Superior temporal gyrus (tissue), 1 donor: Measurements from ENCODE around the gene CCDC60.
"Not testable (repeated sequence)": the region's sequence is repeated elsewhere in the genome, so short reads cannot be mapped to it uniquely, and the experiment has no call there.

Experiments
- DNase-seq: peaks from one replicate; pipeline ENCODE4 v3.0.0-alpha.2; 2016; ENCODE audit errors: extremely low spot score

CCDC60 gene

GRCh38 chr12:119338593-119339363, 4.2 kb downstream of the CCDC60 start:
- DNase-seq = no peak

- no peak for DNase-seq
Measured at GRCh38 chr12:119340578-119340977, 6.0 kb downstream of the CCDC60 start.

- no peak for DNase-seq
Measured at GRCh38 chr12:119341020-119341419, 6.5 kb downstream of the CCDC60 start.

DNA sequence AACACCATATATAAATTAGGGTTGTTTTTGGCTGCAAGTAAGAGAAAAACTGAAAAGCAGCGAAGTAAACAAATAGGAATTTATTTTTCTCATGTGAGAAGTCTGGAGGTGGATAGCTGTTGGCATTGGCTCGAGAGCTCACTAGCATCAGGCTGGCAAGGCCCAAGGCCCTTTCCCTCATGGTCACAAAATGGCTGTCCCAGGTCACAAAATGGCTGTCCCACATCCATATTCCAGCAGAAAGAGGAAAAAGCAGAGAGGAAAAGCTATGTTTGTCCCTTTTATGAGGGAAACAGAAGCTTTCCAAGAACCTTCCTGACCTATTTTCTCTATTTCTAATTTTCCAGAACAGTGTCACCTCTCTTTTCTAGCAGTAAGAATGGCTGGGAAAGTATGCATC, 7.5 kb downstream of the CCDC60 start:
- no peak for DNase-seq

GRCh38 chr12:119343130-119343529, 8.6 kb downstream of the CCDC60 start:
- DNase-seq = peak; percentile 33

DNA sequence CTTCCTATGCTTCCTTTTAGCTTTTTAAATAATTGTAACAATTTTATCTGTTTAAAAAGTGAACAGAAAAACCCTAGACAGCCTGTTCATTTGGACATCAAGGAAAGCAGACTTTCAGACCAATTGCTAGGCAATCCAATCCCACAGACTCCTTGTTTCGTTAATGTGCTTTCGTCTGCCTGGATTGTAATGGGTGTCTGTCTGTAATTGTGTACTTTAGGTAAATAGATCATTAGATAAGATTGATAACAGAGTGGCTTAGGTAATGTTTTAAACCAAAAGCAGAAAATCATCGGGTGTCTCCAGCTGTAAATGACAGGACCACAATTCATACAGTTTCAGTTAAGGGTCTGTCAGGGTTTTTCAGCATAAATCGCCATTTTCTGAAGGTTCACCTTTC, 19.6 kb downstream of the CCDC60 start:
- DNase-seq = no peak

GRCh38 chr12:119360366-119360765, 25.8 kb downstream of the CCDC60 start:
- DNase-seq = not testable (repeated sequence)

DNA sequence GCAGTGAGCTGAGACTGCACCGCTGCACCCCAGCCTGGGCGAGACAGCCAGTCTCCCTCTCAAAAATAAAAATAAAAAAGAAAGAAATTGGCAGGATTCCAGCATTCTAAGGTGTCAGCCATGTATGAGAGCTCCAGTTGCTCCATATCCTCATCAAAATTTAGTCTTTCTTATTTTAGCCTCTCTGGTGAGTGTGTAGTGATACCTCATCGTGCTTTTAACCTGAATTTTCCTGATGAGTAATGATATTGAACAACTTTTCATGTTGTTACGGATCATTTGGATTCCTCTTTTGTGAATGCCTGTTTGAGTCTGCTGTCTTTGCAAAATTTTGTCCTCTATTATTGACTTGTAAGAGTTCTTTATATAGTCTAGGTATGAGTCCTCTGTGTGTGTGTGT, 28.5 kb downstream of the CCDC60 start:
- DNase-seq = no peak

DNA sequence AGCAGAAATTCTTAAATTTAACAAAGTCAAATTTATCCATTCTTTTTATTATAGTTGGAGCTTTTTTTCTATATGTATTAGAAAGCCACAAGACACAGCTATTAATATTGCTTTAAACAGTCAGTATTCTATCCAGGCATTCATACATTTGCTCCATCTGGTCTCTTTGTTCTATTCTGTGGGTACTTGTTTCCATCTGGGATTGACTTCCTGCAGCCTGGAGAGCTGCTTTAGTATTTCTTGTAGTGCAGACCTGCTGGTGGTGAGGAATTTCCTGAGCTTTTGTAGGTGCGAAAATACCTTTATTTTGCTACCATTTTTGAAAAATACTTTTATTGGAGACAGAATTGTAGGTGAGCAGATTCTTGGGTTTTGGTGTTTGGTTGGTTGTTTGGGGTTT, 29.0 kb downstream of the CCDC60 start:
- DNase-seq = no peak

- DNase-seq = no peak
Measured at GRCh38 chr12:119365451-119365850, 30.9 kb downstream of the CCDC60 start.

GRCh38 chr12:119366007-119366406, 31.5 kb downstream of the CCDC60 start:
- no peak for DNase-seq

- DNase-seq = no peak
Measured at GRCh38 chr12:119369161-119369560, 34.6 kb downstream of the CCDC60 start.

- DNase-seq = no peak
Measured at GRCh38 chr12:119369907-119370546, 35.5 kb downstream of the CCDC60 start.

- DNase-seq = no peak
Measured at GRCh38 chr12:119372540-119372939, 38.0 kb downstream of the CCDC60 start.

DNA sequence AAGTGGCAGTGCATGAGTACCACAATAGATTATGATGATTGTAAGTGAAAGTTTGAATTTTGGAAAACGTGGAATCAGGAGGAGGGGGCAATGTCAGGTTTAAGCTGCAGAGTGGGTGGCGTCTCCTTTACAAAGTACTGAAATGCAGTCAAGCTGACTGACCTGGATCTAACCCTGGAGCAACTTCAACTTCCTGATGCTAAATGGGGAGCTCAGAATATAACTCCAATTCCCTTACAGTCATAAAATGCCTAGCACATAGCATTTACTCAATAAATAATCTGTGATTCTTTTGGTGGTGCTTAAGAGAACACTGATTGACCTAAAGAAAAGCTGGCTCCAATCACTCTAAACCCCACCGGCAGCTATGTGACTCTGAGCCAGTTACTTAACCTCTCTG, 38.5 kb downstream of the CCDC60 start:
- no peak for DNase-seq

- DNase-seq = no peak
Measured at GRCh38 chr12:119373666-119374065, 39.1 kb downstream of the CCDC60 start.

DNA sequence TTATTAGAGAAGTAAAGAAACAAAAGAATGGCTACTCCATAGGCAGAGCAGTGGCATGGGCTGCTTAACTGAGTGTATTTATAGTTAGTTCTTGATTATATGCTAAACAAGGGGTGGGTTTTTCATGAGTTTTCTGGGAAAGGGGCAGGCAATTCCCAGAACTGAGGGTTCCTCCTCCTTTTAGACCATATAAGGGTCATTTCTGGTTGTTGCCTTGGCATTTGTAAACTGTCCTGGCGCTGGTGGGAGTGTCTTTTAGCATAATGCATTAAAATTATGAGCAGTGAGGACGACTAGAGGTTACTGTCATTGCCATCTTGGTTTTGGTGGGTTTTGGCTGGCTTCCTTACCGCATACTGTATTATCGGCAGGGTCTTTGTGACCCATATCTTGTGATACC, 40.1 kb downstream of the CCDC60 start:
- DNase-seq = no peak

DNA sequence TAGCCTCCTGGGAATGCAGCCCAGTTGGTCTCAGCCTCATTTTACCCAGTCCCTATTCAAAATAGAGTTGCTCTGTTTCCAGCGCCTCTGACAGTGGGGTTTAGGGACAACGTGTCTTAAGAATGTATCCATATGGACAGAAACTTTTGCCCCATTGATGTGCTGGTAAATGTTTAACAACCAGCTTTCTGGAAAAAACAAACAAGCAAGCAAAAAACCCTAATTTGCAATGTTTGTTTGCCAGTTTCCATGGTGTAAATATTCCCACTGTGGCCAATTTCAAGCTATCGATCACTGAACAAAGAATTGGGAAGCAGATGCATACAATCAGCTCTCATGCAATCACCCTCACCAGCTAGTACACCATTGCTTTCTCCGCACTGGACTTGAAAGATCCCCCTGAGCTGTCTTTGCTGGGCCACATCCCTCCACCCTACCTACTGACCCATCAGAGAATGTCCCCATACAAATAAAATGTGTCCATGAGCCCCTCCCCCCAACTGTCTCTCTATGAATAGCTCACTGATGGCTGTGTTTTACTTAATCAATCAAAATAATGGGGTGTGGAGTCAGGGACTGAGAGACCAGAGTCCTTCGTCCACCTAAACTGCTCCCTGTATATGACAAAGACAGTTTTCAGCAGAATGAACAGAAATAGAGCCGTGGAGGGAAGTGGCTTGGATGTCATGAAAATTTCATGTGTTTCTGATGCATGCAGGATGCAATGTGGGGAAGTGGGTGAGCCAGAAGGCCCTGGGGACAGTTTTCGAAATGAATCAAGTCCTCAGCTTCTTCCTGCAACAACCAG, 40.8 kb downstream of the CCDC60 start:
- DNase-seq = peak; percentile 27

- no peak for DNase-seq
Measured at GRCh38 chr12:119375883-119376190, 41.3 kb downstream of the CCDC60 start.

GRCh38 chr12:119378903-119379302, 44.4 kb downstream of the CCDC60 start:
- DNase-seq = no peak

DNA sequence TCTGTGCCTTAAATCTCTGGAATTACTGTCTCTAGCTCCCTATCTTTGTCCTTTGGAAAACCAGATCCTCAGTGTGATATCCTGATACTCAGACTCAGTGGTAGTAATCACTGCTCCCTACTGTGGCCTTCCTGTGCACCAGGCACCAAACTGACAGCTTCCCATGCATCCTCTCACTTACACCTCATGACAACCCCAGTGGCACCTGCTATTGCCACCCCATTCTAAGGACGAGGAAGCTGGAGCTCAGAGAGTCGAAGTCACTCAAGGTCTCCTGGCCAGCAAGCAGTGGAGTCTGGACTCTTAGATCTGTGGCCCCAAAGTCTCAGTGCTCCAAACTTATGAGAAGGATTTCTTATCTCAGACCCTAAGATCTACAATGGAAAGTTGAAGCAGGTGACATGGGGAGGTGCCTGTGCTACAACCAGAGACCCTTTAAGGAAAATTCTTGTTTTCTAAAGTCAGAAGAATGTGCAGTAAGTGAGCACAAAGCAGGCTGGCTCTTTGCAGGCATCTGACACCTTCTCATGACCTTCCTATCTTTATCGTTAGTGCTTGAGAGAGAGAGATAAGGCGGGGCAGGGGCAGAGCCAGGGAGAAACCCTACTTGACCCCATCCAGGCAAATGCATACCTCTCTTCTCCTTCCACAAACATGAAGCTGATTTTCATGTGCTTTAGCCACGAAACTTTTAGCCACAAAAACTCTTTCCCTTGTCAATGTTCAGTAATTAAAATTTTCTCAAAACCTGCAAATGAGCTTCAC, 47.1 kb downstream of the CCDC60 start:
- no peak for DNase-seq

DNA sequence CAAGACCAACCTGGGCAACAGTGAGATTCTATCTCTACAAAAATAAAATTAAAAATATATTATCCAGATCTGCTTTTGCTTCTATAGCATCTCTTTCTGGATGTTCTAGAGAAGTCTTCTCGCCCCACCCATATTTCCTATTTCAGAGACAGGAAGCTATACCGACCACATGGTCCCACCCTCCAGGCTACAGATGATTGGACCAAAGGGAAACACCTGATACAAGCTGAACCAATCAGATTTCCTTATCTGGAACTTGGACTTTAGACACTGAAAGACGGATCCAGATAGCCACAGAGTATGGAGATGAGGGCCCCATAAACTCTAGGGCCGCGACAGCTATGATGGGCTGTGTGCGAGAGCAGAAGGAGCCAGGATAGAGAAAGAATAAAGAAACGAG, 48.7 kb downstream of the CCDC60 start:
- no peak for DNase-seq
